ENCODE measurements around the gene RCL1.

Gene RCL1

GRCh38 chr9:4840018-4840417, 47.3 kb downstream of the RCL1 start:
- no peak overlapping the region for H2BK5ac ChIP-seq (ENCODE audit: low read length)
- H3K9me3 ChIP-seq (replicated peaks in 1 of 2; ENCODE audit: control insufficient read depth in 2 of 2, insufficient read depth in 1 of 2, low read depth in 1 of 2, low read length in 2 of 2), result no peaks in the 10 kb centered on the region
- no peak overlapping the region for H2BK15ac ChIP-seq (ENCODE audit: low read length)
- peaks cover 0 to 1% of the 10 kb centered on the region in 2 donors for H3K4me1 ChIP-seq (ENCODE audit: control insufficient read depth in 2 of 2, insufficient read depth in 1 of 2, low read depth in 1 of 2, low read length in 2 of 2)
- H3K18ac ChIP-seq (ENCODE audit: low read length), result no peak overlapping the region
- no peak overlapping the region for H2BK12ac ChIP-seq (ENCODE audit: low read length)
- no peak overlapping the region for H3K9ac ChIP-seq (ENCODE audit: low read depth, low read length, poor library complexity)
- peaks cover 4 to 36% of the 10 kb centered on the region in 2 donors for H3K36me3 ChIP-seq (replicated peaks in 1 of 2; ENCODE audit: control insufficient read depth in 2 of 2, insufficient read depth in 2 of 2, low read length in 2 of 2)
- no peaks in the 10 kb centered on the region for H3K79me1 ChIP-seq (ENCODE audit: low read depth, low read length)
- no peak overlapping the region for H3K23ac ChIP-seq (ENCODE audit: low read depth, low read length, poor library complexity)
- H4K8ac ChIP-seq (ENCODE audit: low read depth, low read length), result no peak overlapping the region
- H2BK120ac ChIP-seq (ENCODE audit: low read depth, low read length), result no peak overlapping the region
- H3K27ac ChIP-seq (replicated peaks; ENCODE audit: low read length), result no peak overlapping the region
- no peak overlapping the region for H3K4ac ChIP-seq (ENCODE audit: low read length)
- no peak overlapping the region for H4K91ac ChIP-seq (ENCODE audit: low read depth, low read length, poor library complexity)
- no peak overlapping the region for H3K14ac ChIP-seq (ENCODE audit: low read length)
- DNase-seq (ENCODE audit: low spot score), result no peak
- H2AFZ ChIP-seq (ENCODE audit: low read length), result no peak overlapping the region
- H2AK5ac ChIP-seq (ENCODE audit: low read depth, low read length), result no peak overlapping the region
- WGBS, 2 donors (ENCODE audit: extremely low coverage in 2 of 2, insufficient read length in 2 of 2, insufficient replicate concordance in 1 of 2), result no CpG with 5 or more reads among the region's 4 CpGs
- H3K27me3 ChIP-seq (ENCODE audit: control insufficient read depth in 3 of 3, insufficient read depth in 3 of 3, low read depth in 1 of 3, low read length in 3 of 3), result no peaks in the 10 kb centered on the region
- no peak overlapping the region for H3K4me2 ChIP-seq (ENCODE audit: insufficient read depth, low read length, poor library complexity, severe bottlenecking)
- no peak overlapping the region for H3K4me3 ChIP-seq (ENCODE audit: low read length in 2 of 2)

- H4K91ac ChIP-seq (ENCODE audit: low read depth, low read length, poor library complexity), result no peak overlapping the region
- no peak overlapping the region for H3K14ac ChIP-seq (ENCODE audit: low read length)
- no peak overlapping the region for H2BK120ac ChIP-seq (ENCODE audit: low read depth, low read length)
- H3K18ac ChIP-seq (ENCODE audit: low read length), result no peak overlapping the region
- DNase-seq (ENCODE audit: low spot score), result no peak
- H3K4me2 ChIP-seq (ENCODE audit: insufficient read depth, low read length, poor library complexity, severe bottlenecking), result no peak overlapping the region
- H3K4me3 ChIP-seq (ENCODE audit: low read length in 2 of 2), result no peak overlapping the region
- H3K9ac ChIP-seq (ENCODE audit: low read depth, low read length, poor library complexity), result no peak overlapping the region
- H4K8ac ChIP-seq (ENCODE audit: low read depth, low read length), result no peak overlapping the region
- H3K36me3 ChIP-seq (replicated peaks in 1 of 2; ENCODE audit: control insufficient read depth in 2 of 2, insufficient read depth in 2 of 2, low read length in 2 of 2), result peaks cover 5 to 46% of the 10 kb centered on the region in 2 donors
- no peak overlapping the region for H3K27ac ChIP-seq (replicated peaks; ENCODE audit: low read length)
- no peak overlapping the region for H2AFZ ChIP-seq (ENCODE audit: low read length)
- no peaks in the 10 kb centered on the region for H3K27me3 ChIP-seq (ENCODE audit: control insufficient read depth in 3 of 3, insufficient read depth in 3 of 3, low read depth in 1 of 3, low read length in 3 of 3)
- no peak overlapping the region for H2BK5ac ChIP-seq (ENCODE audit: low read length)
- H2AK5ac ChIP-seq (ENCODE audit: low read depth, low read length), result no peak overlapping the region
- no peak overlapping the region for H2BK15ac ChIP-seq (ENCODE audit: low read length)
- no peaks in the 10 kb centered on the region for H3K9me3 ChIP-seq (replicated peaks in 1 of 2; ENCODE audit: control insufficient read depth in 2 of 2, insufficient read depth in 1 of 2, low read depth in 1 of 2, low read length in 2 of 2)
- WGBS, 2 donors (ENCODE audit: extremely low coverage in 2 of 2, insufficient read length in 2 of 2, insufficient replicate concordance in 1 of 2), result no CpG with 5 or more reads among the region's 2 CpGs
- no peak overlapping the region for H2BK12ac ChIP-seq (ENCODE audit: low read length)
- H3K4ac ChIP-seq (ENCODE audit: low read length), result no peak overlapping the region
- peaks cover 0 to 1% of the 10 kb centered on the region in 2 donors for H3K4me1 ChIP-seq (ENCODE audit: control insufficient read depth in 2 of 2, insufficient read depth in 1 of 2, low read depth in 1 of 2, low read length in 2 of 2)
- no peaks in the 10 kb centered on the region for H3K79me1 ChIP-seq (ENCODE audit: low read depth, low read length)
- H3K23ac ChIP-seq (ENCODE audit: low read depth, low read length, poor library complexity), result no peak overlapping the region
These were observed 49.5 kb downstream of the RCL1 start for GRCh38 chr9:4842213-4842612.

- DNase-seq (ENCODE audit: low spot score), result no peak
- Histone ChIP-seq H2AFZ (ENCODE audit: low read length) (no peak overlapping the region), H3K4me2 (ENCODE audit: insufficient read depth, low read length, poor library complexity, severe bottlenecking) (no peak overlapping the region), H4K8ac (ENCODE audit: low read depth, low read length) (no peak overlapping the region), H3K4ac (ENCODE audit: low read length) (no peak overlapping the region), H2BK5ac (ENCODE audit: low read length) (no peak overlapping the region), H3K79me1 (ENCODE audit: low read depth, low read length) (no peaks in the 10 kb centered on the region), H2AK5ac (ENCODE audit: low read depth, low read length) (no peak overlapping the region), H3K27me3 (ENCODE audit: control insufficient read depth in 3 of 3, insufficient read depth in 3 of 3, low read depth in 1 of 3, low read length in 3 of 3) (no peaks in the 10 kb centered on the region), H3K14ac (ENCODE audit: low read length) (no peak overlapping the region), H2BK120ac (ENCODE audit: low read depth, low read length) (no peak overlapping the region), H3K36me3 (replicated peaks in 1 of 2; ENCODE audit: control insufficient read depth in 2 of 2, insufficient read depth in 2 of 2, low read length in 2 of 2) (peaks cover 5 to 51% of the 10 kb centered on the region in 2 donors), H2BK12ac (ENCODE audit: low read length) (no peak overlapping the region), H4K91ac (ENCODE audit: low read depth, low read length, poor library complexity) (no peak overlapping the region), H3K27ac (replicated peaks; ENCODE audit: low read length) (no peak overlapping the region), H3K4me3 (ENCODE audit: low read length in 2 of 2) (no peak overlapping the region), H3K18ac (ENCODE audit: low read length) (no peak overlapping the region), H3K4me1 (ENCODE audit: control insufficient read depth in 2 of 2, insufficient read depth in 1 of 2, low read depth in 1 of 2, low read length in 2 of 2) (no peaks in the 10 kb centered on the region), H2BK15ac (ENCODE audit: low read length) (no peak overlapping the region), H3K23ac (ENCODE audit: low read depth, low read length, poor library complexity) (no peak overlapping the region), H3K9me3 (replicated peaks in 1 of 2; ENCODE audit: control insufficient read depth in 2 of 2, insufficient read depth in 1 of 2, low read depth in 1 of 2, low read length in 2 of 2) (no peaks in the 10 kb centered on the region), H3K9ac (ENCODE audit: low read depth, low read length, poor library complexity) (no peak overlapping the region)
- no CpG with 5 or more reads among the region's 4 CpGs for WGBS, 2 donors (ENCODE audit: extremely low coverage in 2 of 2, insufficient read length in 2 of 2, insufficient replicate concordance in 1 of 2)
These were observed 50.0 kb downstream of the RCL1 start for GRCh38 chr9:4842734-4843133.

- H3K18ac ChIP-seq (ENCODE audit: low read length), result no peak overlapping the region
- no peak overlapping the region for H3K14ac ChIP-seq (ENCODE audit: low read length)
- H3K36me3 ChIP-seq (replicated peaks in 1 of 2; ENCODE audit: control insufficient read depth in 2 of 2, insufficient read depth in 2 of 2, low read length in 2 of 2), result peaks cover 5 to 55% of the 10 kb centered on the region in 2 donors
- H3K27me3 ChIP-seq (ENCODE audit: control insufficient read depth in 3 of 3, insufficient read depth in 3 of 3, low read depth in 1 of 3, low read length in 3 of 3), result no peaks in the 10 kb centered on the region
- H3K4ac ChIP-seq (ENCODE audit: low read length), result no peak overlapping the region
- no peak overlapping the region for H3K4me2 ChIP-seq (ENCODE audit: insufficient read depth, low read length, poor library complexity, severe bottlenecking)
- no peak overlapping the region for H3K23ac ChIP-seq (ENCODE audit: low read depth, low read length, poor library complexity)
- H4K8ac ChIP-seq (ENCODE audit: low read depth, low read length), result no peak overlapping the region
- no peak for DNase-seq (ENCODE audit: low spot score)
- H2AFZ ChIP-seq (ENCODE audit: low read length), result no peak overlapping the region
- WGBS, 2 donors (ENCODE audit: extremely low coverage in 2 of 2, insufficient read length in 2 of 2, insufficient replicate concordance in 1 of 2), result no CpG with 5 or more reads among the region's 9 CpGs
- H3K9me3 ChIP-seq (replicated peaks in 1 of 2; ENCODE audit: control insufficient read depth in 2 of 2, insufficient read depth in 1 of 2, low read depth in 1 of 2, low read length in 2 of 2), result no peaks in the 10 kb centered on the region
- H3K79me1 ChIP-seq (ENCODE audit: low read depth, low read length), result no peaks in the 10 kb centered on the region
- no peak overlapping the region for H2BK15ac ChIP-seq (ENCODE audit: low read length)
- H2BK120ac ChIP-seq (ENCODE audit: low read depth, low read length), result no peak overlapping the region
- no peak overlapping the region for H2BK5ac ChIP-seq (ENCODE audit: low read length)
- no peak overlapping the region for H4K91ac ChIP-seq (ENCODE audit: low read depth, low read length, poor library complexity)
- no peaks in the 10 kb centered on the region for H3K4me1 ChIP-seq (ENCODE audit: control insufficient read depth in 2 of 2, insufficient read depth in 1 of 2, low read depth in 1 of 2, low read length in 2 of 2)
- H2BK12ac ChIP-seq (ENCODE audit: low read length), result no peak overlapping the region
- H3K27ac ChIP-seq (replicated peaks; ENCODE audit: low read length), result no peak overlapping the region
- H2AK5ac ChIP-seq (ENCODE audit: low read depth, low read length), result no peak overlapping the region
- H3K9ac ChIP-seq (ENCODE audit: low read depth, low read length, poor library complexity), result no peak overlapping the region
- no peak overlapping the region for H3K4me3 ChIP-seq (ENCODE audit: low read length in 2 of 2)
These were observed 51.5 kb downstream of the RCL1 start for GRCh38 chr9:4844056-4844838.

Data from neuronal stem cell (in vitro differentiated cells).